Fibroblast of skin of back (primary cell): Measurements from ENCODE around the gene ARAP1. TPM values are rescaled to one million over a fixed set of nuclear protein-coding genes. Genes with fewer than 3 reads are reported as not detected.
"Not testable (repeated sequence)": the region's sequence is repeated elsewhere in the genome, so short reads cannot be mapped to it uniquely, and the experiment has no call there.

Source experiments
- DNase-seq: peaks from one replicate; pipeline ENCODE4 v3.0.0-alpha.2; 2013
- polyA plus RNA-seq, 2 experiments: library from polyadenylated mRNA; unstranded; fragments of 120-200 nt; gene quantifications; one replicate each; pipeline ENCODE4 v1.2.1, GENCODE V29; 2013; ENCODE audit not compliant: insufficient read length in 2 of 2

The ARAP1 gene
- polyA plus RNA-seq (2013, experiment 1 of 2; ENCODE audit: insufficient read length) = 45.6 TPM
- 51.8 TPM for polyA plus RNA-seq (2013, experiment 2 of 2; ENCODE audit: insufficient read length)

DNA sequence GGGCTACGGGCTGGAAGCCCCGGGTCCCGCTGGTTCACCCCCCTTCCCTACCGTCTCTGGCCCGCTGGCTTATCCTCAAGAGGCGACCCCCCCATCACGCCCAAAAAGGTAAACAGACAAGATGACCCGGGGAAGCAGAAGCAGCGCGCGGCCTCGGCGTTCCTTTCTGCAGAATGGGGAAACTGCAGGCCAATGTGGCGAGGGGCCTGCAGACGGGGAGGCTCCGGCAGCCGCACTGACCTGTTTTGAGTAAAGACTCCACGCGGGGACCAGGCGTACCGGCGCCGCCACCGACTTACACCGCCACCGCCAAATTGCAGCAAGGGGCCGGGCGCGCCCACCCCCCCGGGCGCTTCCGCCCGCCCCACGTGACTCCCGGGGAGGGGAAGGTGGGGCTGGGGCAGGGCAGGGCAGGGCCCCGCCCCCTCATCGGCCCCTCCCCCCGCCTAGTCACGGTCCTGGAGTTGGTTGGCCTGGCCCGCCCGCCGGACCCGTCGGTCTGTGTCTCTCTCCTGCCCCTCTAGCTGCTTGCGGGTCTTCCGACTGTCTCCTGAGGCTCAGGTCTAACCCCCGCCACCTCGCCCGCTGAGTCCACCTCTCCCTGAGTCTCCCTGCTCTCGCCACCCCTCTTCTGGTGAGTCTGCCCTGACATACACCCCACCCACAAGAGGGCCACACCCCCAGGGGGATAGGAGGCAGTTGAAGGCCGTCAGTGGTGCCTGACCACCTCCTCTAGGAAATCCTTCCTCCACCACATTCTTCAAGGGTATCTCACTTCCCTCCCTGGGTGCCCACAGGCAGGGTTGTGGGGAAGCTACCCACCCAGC is at the start of gene ARAP1:
Gene ARAP1 (minus strand): TSS at position 321 of the 827 bp plus-strand sequence. CDS start 25,280 bp downstream, outside the sequence.
- peak; percentile 85 for DNase-seq

DNA sequence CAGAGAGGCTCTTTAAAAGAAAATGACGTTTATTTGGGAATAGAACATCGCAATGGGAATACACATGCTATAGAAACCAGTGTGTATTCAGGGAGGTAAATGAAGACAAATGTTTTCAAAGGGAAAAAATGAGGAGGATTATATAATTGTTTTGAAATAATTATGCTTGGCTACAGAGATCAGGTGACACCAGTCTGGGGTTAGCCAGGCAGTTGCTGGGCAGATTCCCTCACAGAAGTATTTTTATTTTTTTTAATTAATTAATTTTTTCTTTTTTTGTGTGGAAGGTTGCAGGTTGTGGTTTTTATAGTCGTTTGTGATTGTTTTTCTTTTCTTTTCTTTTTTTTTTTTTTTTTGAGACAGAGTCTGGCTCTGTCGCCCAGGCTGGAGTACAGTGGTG is 47.2 kb upstream of the ARAP1 start:
- no peak for DNase-seq

DNA sequence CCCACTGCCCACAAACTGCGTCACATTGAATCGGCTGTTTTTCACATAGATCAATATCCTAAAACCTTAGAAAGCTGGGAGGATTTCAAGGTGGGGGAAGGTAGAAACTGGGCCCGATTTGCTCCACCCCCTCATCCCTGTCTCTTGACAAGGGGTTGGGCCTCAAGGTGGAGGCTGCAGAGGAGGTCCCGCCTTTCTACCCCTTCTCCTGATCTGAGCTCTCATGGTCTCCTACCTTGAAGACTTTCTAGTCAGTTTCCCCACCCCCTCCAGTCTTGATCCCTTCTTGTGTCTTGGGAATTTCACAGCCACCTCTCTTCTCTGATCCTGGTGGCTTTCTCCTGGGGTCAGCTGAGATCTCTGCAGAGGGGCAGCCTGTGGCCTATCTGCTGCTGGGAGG is 46.2 kb upstream of the ARAP1 start:
- no peak for DNase-seq

DNA sequence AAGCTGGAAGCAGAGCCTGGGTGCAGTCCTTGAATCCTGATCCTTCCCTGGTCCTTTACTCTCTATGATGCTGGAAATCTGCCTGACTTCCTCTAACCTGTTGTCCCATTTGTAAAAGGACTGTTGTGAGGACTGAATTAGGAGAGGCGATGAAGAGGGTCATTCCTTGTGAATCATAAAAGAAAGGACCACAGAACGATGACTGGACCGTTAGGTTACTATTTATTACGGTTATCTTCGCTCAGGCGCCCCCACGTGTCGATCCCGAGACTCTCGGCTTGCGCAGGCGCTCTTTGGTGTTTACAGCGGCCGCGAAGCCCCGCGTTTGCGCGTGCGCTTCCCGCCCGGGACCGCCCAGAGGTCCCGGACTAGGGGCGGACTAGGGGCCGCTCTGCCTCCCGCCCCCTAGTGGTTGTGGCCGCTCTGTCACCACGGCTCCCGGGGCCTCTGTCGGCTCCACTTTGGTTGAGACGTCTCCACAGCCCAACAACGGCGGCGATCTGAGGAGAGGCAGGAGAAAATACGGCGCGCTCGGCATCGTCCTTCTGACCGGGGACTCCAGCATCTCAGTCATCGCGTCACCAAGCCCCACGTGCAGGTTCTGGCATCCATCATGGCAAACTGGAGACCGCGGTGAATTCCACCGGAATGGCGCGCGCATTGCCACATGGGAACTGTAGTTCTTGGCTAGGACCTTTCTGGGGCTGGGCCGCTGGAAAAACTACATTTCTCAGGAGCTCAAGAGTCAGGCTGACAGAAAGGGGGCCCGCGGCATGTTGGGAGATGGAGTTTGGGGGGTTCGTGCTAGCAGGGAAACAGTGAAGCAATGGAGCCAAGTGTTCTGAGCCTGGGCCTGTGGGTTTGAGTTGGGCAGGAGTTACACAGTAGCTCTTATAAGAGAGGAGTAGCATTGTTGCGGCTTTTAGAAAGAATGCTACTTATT is 41.5 kb upstream of the ARAP1 start, which contains the start of gene STARD10:
Gene STARD10 (minus strand): TSS at position 623 of the 943 bp plus-strand sequence. CDS start 12,866 bp downstream, outside the sequence.
- peak; percentile 94 for DNase-seq

DNA sequence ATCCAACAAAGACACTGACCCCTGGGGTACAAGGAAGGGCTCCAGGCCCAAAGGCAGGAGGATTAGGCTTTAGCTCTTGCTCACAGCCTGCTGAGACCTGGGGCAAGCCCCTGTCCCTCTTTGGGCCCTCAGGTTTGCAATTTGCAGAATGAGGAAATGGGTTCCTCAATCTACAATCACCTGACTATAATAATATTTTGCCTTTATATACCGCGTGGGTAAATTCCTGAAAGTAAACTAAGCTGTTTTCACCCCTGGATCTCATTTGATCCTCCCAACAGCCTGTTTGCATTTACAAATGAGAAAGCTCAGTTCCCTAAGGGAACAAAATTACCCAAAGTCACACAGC is 40.8 kb upstream of the ARAP1 start:
- DNase-seq = no peak

DNA sequence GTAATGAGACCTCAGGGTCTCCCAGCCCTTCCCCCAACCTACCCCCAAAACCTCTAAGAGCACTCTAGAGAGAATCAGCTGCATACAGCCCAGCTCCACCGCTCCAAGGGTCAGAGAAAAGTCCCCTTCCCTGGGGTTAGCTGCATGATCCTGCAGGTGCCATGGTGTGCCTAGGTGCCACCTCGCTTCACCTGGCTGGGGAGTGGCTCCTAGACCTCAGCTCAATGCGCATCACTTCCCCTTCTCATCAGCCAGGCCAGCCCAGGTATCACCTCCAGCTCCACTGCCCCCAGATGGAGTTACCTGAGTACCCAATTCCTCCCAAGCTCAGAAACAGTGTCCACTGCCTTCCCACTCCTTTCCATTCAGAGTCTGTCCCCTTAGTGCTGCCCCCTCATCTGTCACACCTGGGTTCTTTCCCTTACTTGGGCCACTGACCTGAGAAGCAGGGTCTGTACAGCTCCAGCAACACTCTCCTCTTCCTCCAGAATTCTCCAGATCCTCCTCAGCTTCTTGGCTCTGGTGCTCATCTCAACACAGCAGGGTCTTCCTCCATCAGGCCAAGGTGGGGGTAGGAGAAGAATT is 40.3 kb upstream of the ARAP1 start:
- no peak for DNase-seq

DNA sequence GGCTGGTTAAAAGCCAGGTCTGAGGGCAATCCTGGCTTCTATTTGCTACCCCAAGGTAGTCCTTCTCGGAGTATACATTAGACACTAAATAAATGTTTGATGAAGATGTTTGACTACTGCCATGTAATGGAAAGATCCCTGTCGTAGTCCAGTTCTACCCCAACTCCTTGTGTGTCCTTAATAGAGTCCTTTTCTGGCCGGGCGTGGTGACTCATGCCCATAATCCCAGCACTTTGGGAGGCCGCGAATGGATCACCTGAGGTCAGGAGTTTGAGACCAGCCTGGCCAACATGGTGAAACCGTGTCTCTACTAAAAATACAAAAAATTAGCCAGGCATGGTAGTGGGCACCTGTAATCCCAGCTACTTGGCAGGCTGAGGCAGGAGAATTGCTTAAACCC is 39.0 kb upstream of the ARAP1 start:
- not testable (repeated sequence) for DNase-seq

DNA sequence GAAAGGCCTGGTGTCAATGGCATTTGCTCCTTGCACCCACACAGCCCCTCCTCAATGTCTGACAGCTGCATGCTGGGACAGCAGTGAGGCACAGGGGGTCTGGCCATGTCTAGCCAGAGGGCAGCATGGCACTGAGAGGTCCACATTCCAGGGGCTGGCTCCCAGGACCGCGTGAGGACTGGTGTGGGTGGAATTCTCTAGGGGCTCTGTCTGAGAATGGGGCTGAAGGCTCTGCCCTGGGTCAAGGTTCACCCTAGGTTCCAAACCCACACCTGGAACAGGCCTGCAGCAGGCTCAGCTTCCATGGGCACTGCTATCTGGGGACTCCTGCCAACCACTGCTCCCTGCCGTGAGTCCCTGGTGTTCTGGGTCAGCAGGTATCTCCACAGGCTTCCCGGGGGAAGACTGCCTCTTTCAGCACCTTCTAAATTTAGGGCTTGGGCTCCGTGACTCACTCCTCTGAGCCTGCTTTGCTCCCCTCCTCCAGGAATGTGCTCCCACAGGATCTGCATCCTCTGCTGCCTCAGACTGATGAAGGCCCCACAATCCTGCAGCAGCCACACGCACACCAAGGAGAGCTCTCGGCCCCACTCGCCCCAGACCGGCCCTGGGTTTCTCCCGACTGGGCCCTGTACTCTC is 37.4 kb upstream of the ARAP1 start:
- DNase-seq = peak; percentile 91

DNA sequence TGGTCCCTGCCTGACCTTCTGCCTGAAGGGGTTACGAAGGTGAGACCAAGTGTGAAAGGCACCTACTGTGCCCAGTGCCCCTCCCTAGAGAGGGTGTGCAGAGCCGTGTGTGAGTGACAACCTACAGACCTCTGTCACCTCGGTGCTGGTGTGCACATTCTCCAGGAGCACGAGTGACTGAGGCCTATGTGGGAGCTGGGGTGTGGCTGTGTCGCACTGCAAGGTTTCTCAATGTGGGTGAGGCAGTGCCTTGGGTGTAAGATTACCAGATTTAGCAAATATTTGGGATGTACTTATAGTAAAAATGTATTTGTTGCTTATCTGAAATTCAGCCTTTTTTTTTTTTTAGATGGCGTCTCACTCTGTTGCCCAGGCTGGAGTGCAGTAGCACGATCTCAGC is 36.0 kb upstream of the ARAP1 start:
- DNase-seq = no peak

DNA sequence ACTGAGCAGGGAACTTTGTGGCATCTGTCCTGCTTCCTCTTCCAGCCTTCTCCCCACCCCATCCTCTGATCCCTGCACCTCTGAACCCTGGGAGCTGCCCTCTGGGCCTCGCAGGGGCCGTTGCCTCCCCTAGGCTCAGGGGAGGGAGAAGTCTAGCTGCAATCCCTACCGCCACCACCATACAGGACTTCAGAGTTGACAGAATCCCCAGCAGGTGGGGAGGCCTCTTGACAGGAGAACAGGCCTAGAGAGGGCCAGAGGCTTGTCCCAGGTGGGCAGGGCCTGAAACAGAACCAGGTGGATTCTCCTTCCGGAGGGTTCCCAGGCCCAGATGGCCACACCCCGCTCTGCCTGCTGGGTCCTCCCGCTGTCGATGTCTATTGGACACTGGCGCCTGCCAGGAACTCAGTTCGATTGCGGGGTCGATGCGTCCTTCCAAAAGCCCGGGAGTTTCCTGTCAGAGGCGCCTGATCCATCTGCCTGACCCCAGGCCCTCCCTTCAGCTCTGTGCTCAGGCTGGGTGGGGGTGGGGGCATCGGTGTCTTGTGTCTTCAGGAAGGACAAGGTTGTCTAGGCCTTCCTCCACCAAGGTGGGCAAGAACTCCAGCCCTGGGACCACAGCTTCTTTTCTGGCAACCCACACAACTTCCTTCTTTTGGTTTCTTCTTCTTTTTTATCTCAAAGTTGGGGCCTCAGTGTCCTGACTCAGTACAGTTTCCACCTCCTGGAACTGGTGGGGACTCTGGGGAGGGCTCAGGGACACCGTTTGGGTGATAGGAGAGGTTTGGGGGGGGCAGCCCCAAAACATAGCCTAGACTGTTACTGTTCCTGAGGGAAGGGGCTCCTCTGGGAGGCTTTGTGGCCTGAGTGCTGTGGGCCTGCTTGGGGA is 35.3 kb upstream of the ARAP1 start:
- no peak for DNase-seq

DNA sequence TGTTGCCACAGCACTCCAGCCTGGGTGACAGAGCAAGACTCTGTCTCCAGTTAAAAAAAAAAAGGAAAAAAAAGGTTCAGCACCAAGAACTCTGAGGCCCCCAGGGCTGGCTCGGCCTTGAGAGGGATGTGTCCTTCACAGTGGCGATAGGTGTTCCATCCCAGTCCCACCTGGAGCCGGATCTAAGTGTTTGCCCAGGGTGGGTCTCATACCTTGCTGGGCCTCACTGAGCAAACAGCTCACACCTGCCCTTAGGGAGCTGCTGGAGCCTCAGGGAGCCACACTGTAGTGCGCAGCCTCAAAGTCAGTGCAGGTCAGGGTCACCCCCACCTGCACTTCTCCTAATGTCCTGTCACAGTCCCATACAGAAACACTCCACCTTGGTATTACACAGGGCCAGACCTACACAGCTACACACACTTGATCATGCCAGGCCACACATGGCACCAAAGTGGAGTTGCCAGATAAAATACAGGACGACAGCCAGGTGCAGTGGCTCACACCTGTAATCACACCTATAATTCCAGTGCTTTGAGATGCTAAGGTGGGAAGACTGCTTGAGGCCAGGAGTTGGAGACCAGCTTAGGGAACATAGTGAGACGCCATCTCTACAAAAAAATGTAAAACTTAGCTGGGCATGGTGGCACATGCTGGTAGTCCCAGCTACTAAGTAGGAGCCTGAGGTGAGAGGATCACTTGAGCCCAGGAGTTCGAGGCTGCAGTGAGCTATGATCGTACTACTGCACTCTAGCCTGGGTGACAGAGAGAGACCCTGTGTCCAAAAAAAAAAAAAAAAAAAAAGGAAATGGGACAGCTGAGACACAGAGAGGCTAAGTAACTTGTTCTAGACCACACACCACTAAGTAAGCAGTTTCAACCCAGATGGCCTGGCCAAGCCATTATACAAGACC is 34.4 kb upstream of the ARAP1 start:
- DNase-seq = no peak

DNA sequence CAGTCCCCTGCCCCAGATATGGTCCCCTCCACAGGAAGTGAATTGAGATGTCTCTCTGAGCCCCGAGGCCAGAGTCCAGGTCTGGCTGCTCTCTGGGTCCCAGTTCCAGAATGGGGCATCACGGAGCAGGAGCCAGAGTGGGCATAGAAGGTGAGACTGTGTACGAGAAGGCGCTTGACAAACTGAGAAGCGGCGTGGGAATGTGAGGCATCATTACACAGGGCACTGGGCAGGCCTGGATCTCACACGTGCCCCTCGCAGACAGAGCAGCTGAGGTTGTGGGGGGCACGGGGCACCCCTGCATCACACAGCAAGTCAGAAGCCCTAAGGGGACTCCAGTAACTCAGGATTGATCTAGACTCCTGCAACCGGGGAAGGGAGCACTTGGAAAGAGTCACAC is 32.5 kb upstream of the ARAP1 start:
- no peak for DNase-seq

DNA sequence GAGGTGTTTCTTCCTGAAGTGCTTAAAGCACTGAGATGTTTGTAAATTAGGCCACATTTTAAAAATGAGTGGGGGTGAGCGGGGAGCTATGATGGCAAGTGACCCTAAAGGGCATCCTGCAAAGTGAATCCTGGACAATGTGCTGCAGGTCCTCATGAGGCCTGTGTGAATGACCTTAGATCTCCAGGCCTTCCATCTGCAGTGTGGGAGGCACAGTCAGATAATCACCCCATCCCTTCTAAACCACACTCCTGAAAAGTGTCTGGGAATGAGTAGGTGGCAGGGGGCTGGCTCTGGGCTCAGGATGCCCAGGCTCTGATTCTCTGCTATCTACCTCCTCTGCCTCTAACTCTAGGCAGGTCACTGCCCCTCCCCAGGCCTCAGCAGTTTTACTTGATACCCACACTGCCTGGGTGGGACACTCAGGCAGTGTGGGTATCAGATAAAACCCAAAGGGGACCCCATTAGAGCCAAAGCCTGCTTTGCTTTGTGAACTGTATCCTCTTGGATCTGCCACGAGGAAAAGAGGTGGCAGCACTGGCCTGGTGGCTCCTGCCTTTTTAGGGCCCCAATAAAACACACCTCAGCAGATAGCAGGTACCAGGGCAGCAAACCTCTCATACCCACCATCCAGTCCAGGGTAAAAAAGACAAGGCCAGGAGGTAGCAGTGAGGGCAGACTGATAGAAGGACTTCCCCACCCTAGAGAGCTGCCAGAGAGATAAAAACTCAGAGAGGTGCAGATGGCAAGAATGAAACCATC is 31.1 kb upstream of the ARAP1 start:
- DNase-seq = no peak

DNA sequence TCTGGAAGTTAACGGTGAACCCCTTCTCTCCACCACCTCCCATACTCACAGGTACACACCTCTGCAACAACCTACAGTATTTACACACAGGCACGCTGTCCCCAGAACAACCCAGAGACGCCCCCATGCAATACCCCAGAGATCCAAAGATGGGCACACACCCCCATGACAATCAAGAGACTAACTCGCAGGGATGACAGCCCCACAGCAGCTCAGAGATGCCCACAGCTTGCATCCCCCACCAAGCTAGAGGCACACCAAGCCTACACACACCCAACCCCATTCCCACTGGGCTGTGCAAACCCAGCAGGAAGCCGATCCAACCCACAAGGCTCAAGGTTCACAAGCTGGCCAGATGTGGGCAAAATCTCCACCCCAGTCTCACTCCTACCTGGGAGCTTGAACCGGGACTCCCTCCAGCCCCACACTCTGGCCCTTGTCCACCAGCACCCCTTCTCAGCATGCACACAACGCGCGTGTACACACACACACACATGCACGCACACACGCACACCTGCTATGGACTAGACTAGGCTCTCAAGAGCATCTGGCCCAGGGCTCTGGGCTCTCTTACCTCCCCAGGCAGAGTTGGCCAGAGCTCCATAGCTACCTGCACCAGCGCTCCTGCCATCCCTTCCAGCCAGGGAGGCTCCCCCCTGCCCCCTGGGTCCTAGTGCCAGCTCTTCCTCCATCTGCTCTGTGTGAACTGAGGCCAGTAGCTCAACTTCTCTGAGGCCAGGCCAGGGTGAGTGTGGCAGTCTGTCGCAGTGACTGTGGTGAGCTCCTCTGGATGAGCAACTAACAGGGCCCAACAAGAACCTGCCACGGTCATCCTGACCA is 30.1 kb upstream of the ARAP1 start:
- DNase-seq = no peak

DNA sequence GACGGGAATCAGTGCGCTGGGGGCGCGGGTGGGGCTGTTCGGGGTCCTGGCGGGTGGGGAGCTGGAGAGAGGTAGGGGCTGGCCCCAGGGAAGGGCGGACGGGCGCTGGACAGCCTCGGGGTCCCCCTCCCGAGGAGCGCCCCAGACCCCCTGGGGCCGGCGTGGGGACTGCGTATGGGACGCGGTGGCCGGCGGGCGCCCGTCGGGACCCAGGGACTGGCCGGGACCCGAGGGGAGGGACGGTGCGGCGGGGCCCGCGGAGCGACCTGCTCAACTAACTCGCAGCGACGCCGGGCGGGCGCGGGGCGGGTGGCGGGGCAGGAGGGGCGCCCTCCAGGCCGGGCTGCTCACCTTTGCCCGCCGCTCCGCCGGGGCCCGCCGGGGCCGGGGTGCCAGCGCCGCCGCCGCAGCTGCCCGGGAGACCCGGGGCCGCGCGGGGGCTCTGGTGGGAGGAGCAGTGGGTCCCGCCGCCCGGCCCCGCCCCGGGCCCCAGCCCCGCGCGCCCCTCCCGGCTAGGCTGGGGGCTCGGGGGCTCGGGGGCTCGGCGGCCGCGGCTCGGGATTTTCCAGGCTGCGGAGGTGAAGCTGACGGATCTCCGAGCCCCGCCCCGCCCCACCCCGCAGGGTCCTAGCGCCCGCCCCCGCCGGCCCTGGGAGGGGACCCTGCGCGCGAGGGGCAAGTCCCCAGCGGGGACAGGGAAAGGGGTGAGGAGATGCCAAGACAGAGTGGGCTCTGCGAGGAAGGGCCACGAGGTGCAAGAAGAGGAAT is 29.3 kb upstream of the ARAP1 start:
- DNase-seq = peak; percentile 29

DNA sequence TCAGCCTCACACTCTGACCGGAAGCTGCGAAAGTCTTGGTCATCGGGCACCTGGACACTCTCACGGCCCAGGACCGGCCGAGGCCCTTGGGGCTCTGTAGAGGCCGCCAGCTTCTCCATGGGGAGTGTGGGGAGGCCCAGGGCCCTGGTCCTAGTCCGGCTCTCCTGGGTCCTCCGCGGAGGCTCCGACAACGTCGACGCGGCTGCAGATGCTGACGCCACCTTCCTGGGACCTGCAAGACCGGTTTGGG is 28.8 kb upstream of the ARAP1 start:
- no peak for DNase-seq

DNA sequence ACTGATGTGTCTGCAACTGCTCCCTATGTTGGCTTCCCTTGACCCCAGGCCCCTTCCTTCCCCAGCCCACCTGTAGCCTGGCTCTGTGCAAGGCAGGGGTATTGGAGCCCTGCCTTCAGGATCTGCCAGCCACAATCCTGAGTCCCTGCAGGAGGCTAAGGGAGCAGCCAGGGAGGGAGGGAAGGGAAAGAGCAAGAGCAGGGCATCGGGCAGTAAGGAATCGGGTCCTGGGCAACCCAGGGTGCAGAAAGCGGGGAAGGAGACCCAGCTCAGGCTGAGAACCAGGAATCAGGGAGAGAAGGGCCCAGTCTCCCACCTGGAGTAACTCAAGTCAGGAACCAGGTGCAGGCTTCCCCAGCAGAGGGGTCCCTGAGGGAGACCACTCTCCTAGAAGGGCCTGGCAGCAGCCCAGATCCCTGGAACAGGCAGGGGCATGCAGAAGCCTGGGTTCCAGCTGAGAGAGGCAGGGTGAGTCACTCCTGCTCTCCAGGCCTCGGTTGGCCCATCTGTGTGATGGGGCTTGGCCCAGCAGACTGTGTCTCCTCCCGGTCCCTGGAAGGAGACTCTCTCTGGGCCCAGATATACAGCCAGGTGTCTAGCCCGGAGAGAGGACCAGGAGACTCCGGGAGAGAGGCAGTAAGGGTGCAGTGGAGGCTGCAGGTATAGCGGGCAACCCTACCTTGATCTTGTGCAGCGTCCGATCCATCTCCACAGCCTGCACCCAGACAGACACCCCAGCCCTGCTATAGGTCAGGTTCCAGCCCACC is 28.3 kb upstream of the ARAP1 start:
- no peak for DNase-seq
